GM19467 (cell line): ENCODE data around the gene CD34.
"Not testable (repeated sequence)": the region's sequence is repeated elsewhere in the genome, so short reads cannot be mapped to it uniquely, and the experiment has no call there.

Experiments
- ATAC-seq: cut with Tn5 transposase; IDR thresholded peaks from one replicate; pipeline ENCODE4 v1.9.1; 2021; ENCODE audit warnings: mild to moderate bottlenecking, moderate library complexity; ENCODE audit not compliant: unreplicated experiment

The CD34 gene

DNA sequence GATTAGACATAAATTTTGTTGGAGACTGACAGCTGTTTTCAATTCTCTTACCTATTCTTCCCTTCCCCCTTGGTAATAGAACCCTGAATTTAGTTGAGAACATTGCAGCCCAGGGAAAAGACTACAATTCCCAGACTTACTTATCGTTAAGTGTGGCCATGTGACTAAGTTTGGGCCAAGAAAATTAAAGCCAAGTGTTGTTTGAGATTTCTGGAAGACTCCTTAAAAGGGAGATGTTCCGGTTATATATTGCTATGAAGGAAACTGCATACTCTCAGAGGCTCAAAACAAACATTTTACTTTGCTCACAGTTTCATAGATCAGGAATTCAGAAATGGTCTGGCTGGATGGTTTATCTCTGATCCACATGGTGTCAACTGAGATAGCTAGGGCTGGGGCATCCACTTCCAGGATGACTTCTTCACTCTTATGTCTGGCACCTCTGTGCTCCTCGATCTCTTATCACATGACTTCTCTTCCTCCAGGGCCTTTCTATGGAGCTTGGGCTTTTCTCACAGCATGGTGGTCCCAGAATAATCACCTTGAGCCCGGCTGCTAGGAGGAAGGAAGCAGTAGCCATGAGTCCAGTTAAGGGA is 22.4 kb upstream of the CD34 start:
- no peak for ATAC-seq

- no peak for ATAC-seq
These were observed 16.1 kb upstream of the CD34 start for GRCh38 chr1:207926984-207927383.

DNA sequence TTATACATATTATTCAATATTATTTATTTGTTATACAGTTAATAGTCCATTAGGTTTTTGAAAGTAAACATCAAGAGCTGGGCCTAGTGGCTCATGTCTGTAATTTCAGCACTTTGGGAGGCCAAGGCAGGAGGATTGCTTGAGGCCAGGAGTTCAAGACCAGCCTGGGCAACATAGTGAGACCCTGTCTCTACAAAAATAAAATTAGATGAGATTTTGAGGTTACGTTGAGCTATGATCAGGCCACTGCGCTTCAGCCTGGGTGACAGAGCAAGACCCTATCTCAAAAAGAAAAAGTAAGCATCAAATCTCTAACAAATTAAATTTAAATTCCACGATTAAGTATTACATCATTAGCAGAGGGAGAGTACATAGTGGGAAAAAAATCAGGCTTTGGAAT is 15.0 kb upstream of the CD34 start:
- not testable (repeated sequence) for ATAC-seq

DNA sequence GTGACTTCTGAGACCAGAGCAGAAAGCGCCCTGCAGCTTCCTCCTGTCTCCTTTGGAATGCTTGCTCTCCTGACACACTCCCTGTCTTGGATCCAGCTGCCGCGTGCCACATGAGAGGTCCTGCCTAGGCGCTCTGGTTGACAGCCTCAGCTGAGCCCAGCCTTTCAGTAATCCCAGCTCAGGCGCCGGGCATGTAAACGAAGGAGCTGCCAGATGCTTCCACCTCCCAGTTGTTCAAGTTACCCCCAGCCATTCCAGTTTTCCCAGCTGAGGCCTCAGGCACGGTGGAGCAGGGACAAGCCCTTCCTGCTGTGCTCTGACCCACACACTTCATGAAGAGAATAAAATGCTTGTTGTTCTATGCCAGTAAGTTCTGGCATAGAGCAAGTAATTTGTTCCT is 14.3 kb upstream of the CD34 start:
- no peak for ATAC-seq

GRCh38 chr1:207923561-207923960 is 12.6 kb upstream of the CD34 start:
- ATAC-seq = no peak

GRCh38 chr1:207923121-207923520 is 12.2 kb upstream of the CD34 start:
- ATAC-seq = no peak

DNA sequence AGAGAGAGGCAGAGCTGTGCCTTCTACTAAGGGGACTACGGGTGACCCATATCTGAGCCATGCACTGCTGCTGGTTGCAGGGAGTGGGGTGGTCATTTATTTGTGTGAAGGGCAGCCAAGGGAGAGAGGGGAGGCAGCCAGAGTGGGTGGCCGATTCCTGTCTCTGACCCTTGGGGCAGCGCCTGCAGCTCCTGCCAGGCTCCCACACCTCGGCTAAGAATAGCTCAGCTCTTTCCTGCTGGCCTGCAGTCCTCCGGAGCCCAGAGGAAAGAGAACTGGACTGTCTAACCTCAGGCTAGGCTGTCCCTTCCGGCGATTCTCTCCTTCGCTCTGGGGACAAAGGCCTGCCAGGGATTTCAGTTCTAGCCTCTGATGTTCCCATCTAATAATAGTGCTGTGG is 11.6 kb upstream of the CD34 start:
- ATAC-seq = no peak

DNA sequence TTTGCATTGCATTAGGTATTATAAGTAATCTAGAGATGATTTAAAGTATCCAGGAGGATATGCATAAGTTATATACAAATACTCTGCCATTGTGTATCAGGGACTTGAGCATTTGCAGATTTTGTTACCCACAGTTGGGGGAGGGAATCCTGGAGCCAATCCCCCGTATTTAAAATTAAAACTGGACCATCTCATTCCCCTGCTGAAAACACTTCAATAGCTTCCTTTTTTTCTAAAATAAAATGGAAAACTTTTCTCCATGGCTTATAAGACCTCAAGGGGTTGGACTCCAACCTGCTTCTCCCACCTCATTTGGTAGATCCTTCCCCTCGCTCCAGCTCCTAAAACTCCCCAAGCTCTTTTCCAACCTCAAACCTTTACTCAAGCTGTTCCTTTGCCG is 10.4 kb upstream of the CD34 start:
- ATAC-seq = no peak

GRCh38 chr1:207920444-207921021 is 9.6 kb upstream of the CD34 start:
- ATAC-seq = no peak

DNA sequence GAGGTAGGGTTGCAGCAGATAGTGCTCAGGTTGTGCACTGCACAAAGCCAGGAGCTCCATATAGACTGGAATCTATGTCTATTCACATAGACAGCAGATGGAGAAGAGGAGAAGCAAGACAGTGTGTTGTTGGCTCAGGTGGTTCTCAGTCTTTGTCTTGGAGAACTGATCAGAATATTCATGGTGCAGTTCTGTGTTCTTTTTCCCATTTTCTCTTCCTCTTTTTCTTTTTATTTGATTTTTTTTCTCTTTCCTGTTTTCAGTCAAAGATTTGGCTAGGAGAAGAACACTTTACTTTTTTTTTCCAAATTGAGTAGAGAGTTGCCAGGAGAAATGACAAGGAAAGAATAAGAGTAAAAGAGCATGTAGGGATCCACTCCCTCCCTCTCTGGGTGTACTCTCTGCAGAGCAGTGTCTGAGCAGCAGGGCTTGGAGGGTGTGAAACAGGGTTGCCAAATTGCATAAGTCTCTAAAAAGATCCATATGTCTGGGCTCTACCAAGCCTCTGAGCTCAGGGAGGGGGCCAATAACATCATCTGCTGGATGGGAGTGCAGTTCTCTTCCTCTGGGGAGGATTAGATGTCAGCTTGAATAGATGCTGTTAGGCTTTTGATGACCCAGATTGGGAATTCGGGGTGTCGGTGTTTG is 8.7 kb upstream of the CD34 start:
- ATAC-seq = no peak

DNA sequence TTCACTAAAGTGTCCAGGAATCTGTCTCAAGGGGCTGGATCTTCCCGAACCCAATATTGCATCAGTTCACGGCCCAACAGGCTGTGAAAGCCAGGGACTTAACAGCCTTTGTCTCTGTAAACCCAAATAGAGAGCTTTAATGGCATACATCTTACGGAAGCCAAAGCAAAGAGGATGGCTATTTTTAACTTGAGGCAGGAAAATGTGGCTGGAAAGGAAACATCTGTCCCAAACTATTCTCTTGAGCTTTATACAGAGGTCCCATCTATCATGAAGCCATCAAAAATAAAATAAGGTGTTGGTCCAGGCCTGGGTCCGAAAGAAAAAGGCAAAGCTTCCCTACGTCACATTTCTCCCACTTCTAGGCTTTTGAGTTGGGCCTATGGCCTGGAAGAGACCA is 7.7 kb upstream of the CD34 start:
- no peak for ATAC-seq

DNA sequence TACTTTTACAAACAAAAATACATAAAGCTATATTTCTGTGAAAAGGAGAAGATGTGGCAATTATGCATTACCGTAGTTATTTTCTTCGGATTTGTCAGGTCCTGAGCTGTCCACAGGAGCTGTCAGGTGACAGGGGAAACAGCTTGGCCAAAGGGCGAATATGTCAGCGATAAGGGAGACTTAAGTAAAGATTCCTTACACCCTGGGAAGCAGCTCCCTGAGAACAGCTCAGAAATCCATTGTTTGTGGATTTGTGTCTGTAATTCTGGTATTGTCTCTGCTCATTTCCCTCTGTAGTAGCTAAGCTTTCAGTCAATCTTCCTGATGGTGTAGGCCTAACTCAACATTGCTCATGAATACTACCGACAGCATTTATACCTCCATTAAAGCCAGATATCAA is 7.1 kb upstream of the CD34 start:
- ATAC-seq = no peak

GRCh38 chr1:207917080-207917479 is 6.2 kb upstream of the CD34 start:
- no peak for ATAC-seq

DNA sequence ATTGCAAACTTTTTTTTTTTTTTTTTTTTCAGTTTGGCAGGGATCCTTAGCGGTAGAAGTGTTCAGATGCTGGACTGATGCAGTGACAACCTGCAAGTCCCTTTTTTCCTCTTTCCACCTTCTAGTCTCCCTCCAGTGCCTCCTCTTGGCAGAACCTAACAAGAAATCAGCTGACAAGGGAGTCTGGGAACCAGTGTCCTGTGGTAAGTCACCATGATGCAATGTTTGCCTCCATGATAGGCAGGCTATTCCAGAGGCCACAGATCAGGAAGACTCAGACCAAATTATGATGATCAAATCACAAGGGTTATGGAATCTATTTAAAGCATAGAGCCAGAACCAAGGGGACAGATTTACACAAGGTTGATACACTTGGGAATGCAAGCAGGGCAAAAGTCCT is 3.0 kb upstream of the CD34 start:
- no peak for ATAC-seq

GRCh38 chr1:207911856-207912760 is 1.2 kb upstream of the CD34 start:
- no peak for ATAC-seq

DNA sequence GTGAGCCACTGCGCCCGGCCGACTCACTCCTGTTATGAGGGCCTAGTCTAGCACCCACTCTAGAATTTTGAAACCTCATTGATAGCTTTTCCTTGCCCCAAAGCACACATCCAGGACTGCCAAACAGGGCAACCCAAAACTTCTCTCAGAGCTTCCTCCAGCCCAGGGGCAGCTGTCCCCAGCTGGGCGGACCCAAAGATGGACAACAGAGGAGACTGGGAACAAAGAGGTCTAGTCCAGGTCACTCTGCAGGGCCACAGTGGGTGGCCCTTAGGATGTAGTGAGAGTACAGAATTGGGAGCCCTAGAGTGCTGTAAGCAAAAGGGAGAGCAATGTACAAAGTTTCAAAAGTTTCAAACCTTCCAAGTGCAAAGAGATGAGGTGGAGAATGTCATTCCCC is 1.2 kb downstream of the CD34 start:
- no peak for ATAC-seq

DNA sequence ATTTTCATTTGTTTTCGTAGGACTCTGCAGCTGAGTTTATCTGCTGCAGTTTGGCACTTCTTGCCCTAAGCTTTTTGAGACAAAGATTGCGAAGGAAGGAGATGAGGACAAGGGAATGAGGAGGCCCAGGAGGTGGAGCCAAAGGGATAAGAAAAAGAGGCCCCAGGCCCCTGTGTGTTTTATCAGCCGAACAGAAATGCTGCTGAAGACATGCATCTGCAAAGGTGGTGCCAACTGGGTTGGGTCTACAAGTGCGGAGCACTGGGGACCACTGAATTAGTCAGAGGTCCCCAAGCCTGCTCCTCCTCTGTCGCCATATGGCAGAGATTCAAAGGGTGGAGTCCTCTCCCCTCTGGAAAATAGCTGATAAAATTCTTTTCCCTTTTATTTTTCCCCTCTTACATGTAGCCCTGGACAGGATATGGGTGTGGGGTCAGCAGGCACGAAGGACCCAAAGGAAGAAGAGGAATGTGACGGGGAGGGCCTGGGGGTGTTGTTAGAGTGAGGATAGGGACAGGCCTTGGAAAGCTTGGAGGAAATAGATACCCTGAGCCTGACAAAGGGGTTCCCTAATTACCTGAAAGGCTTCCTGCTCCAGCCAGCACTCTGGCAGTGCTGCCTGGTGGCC is 2.7 kb downstream of the CD34 start:
- no peak for ATAC-seq

- no peak for ATAC-seq
These were observed 6.5 kb downstream of the CD34 start for GRCh38 chr1:207904391-207904790.

DNA sequence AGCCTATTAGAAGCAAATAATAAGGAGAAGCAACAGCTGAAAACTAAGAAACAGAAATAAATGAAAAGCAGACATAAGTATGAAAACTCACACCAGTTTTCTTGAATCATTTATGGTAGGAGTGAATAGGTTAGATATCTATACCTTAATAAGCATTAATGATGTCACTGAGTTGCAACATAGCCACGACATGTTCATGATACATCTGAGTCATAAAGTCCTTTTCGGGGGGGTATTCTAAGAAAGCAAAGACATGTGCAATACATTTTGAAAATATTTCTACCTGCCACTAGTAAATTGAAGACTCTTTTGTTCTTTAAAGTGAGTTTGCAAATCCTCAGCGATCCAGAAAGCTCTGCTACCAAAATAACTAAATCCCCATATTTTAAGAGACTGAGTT is 7.2 kb downstream of the CD34 start:
- ATAC-seq = no peak

DNA sequence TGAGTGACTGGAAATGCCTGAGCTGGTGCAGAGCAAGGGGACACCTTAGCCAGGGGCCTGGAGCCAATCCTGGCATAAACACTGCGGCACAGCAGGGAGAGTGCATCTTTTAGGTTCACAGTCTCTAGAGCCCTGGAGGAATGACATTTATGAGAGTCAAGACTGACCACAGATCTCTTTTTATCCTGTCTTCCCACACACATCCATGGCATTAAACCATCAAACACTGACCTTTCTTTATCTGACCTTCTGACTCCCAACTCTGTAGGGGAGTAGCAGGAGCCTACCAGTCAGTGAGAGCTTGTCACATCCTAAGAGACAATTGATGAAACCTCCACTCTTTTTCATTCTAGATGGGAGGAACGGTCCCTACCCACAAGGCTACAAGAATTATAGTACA is 7.9 kb downstream of the CD34 start:
- ATAC-seq = no peak

- no peak for ATAC-seq
These were observed 8.4 kb downstream of the CD34 start for GRCh38 chr1:207902566-207902965.
